HG02610 (cell line): Measurements from ENCODE around the gene IGSF11.
"Not testable (repeated sequence)": the region's sequence is repeated elsewhere in the genome, so short reads cannot be mapped to it uniquely, and the experiment has no call there.

ENCODE experiments used
- ATAC-seq: cut with Tn5 transposase; IDR thresholded peaks from one replicate; pipeline ENCODE4 v1.9.1; 2021; ENCODE audit warnings: mild to moderate bottlenecking, moderate library complexity; ENCODE audit not compliant: unreplicated experiment

Gene IGSF11, protein sequence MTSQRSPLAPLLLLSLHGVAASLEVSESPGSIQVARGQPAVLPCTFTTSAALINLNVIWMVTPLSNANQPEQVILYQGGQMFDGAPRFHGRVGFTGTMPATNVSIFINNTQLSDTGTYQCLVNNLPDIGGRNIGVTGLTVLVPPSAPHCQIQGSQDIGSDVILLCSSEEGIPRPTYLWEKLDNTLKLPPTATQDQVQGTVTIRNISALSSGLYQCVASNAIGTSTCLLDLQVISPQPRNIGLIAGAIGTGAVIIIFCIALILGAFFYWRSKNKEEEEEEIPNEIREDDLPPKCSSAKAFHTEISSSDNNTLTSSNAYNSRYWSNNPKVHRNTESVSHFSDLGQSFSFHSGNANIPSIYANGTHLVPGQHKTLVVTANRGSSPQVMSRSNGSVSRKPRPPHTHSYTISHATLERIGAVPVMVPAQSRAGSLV

DNA sequence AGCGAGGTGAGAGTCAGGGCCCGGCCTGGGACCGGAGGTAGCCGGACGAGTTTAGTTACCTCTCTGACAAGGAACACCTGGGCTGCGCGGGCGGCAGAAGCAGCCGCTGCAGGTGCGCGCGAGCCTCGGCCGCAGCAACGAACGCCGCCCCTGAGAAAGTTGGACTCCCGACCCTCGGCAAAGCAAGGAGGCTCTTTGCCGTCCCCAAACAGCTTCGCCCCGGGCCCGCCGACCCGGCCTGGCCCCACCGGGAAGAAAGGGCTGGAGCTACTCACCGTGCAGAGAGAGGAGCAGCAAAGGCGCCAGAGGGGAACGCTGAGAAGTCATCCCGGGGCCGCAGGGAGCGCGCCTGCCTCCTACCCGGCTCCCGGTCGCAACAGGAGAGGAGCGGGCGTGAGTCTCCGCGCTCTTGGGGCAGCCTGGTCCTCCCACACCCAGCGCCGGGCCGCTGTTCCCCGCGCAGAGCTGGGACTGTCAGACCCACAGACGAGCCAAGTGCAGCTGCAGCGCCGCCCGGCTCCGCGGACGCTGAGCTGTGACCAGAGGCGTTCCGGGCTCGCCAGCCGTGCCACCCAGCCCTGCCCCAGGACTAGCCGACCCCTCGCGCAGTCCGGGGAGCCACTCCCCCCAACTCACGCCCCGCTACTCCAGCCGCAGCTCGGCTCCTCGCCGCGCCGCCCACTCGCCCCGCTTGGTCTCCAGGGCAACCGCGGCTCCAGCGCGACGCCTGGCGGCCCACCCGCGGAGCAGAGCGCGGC lies at the start of gene IGSF11:
Gene IGSF11, minus strand, starts transcription at position 591 of the 758 bp plus-strand sequence. Its CDS starts 264 bp downstream, at position 327.
- peak; percentile 98 for ATAC-seq

DNA sequence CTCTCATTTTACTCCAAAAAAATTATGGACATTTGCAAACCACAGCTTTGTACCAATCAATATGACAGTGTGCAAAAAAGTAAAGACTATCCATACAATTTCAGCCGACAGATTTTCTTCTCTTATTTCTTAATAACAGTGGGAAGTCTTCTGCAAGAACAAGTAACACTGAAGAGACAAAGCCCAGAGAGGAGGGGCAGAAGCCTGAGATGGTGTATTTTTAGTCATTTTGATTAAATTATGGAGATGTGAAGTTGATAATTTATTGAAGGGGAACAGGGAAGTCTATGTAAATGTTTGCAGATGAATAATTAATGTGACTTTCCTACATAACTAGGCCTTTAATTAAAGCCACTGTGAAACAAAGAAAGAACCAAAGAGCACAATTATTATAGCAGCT lies 45.7 kb upstream of the IGSF11 start:
- ATAC-seq = no peak

DNA sequence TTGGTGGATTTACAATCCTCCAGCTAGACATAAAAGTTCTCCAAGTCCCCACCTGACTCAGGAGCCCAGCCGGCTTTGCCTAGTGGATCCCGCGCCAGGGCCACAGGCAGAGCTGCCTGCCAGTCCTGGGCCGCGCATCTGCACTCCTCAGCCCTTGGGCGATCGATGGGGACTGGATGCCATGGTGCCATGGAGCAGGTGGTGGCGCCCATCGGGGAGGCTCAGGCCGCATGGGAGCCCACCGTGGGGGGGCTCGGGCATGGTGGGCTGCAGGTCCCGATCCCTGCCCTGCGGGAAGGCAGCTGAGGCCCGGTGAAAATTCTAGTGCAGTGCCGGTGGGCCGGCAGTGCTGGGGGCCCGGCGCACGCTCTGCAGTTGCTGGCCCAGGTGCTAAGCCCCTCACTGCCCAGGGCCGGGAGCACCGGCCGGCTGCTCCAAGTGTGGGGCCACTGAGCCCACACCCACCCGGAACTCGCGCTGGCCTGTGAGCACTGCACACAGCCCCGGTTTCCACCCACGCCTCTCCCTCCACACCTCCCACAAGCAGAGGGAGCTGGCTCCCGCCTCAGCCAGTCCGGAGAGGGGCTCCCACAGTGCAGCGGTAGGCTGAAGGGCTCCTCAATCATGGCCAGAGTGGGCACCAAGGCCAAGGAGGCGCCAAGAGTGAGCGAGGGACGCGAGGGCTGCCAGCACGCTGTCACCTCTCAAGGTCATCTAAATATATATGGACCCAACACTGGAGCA lies 38.8 kb upstream of the IGSF11 start:
- ATAC-seq = no peak

DNA sequence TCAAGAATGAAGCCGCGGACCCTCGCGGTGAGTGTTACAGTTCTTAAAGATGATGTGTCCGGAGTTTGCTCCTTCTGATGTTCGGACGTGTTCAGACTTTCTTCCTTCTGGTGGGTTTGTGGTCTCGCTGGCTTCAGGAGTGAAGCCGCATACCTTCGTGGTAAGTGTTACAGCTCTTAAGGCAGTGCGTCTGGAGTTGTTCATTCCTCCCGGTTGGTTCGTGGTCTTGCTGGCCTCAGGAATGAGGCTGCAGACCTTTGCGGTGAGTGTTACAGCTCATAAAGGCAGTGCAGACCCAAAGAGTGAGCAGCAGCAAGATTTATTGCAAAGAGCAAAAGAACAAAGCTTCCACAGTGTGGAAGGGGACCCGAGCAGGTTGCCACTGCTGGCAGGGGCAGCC lies 37.8 kb upstream of the IGSF11 start:
- not testable (repeated sequence) for ATAC-seq

DNA sequence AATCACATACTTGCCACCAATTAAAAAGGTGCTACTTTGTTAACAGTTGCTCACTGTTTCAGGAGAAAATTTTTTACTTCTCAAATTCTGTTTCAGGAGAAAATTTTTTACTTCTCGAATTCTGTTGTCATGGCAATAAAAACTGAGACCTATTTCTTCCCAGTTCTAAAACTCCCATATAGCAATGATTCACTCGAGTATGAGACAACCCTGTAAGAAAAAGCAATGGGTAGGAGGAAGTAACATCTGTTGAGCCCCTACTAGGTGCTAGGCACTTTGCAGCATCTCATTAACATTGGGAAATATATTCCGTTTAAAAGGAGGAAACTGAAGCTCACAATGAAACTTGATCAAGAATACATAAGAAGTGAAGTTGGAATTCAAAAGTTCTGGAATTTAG lies 35.1 kb upstream of the IGSF11 start:
- no peak for ATAC-seq

DNA sequence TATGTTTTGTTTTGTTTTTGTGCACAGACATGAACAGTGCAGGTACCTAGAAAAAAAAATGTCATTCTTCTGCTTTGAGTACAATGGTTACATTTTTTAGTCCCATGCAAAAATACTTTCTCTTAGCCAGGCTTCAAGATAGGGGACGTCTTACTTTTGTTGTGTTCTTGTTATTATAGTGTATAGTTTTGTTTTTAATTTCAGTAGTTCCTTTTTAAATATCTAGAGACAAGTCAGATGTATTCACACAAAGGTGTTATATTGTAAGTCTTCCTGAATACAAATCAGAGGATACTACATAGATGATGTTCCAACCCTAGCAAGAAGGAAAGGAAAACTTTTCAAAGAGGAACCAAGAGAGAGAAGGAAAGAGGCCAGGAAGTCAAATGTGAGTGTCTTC lies 28.8 kb upstream of the IGSF11 start:
- ATAC-seq = peak; percentile 92

DNA sequence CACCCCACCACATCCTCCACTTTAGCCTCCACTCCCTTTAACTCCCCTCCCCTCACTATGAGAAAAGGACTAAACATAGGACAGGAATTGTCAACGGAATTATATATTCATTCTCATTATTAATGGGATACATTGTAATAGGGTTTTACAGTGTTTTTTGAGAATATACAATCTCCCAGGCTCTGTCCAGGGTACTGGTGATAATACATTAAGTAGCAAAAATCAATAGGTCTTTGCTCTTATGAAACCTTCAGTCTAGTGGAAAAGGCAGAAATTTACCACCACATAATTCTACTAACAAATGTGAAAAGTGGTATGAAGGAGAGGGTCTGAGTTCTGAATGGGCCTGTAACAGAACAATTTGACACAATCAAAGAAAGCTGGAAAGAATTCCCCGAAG lies 28.2 kb upstream of the IGSF11 start:
- no peak for ATAC-seq

DNA sequence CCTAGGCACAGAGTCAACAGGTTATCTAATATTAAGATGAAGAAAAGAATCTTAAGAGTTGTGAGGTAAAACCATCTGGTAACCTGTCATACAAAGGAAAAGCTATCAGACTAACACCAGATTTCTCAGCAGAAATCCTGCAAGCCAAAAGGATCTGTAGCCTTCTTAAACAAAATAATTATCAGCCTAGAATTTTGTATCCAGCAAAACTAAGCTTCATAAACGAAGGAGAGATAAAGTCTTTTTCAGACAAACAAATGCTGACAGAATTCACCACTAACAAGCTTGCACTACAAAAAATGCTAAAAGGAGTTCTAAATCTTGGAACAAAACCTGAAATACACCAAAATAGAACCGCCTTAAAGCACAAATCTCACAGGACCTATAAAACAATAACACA lies 9.9 kb upstream of the IGSF11 start:
- ATAC-seq = no peak

DNA sequence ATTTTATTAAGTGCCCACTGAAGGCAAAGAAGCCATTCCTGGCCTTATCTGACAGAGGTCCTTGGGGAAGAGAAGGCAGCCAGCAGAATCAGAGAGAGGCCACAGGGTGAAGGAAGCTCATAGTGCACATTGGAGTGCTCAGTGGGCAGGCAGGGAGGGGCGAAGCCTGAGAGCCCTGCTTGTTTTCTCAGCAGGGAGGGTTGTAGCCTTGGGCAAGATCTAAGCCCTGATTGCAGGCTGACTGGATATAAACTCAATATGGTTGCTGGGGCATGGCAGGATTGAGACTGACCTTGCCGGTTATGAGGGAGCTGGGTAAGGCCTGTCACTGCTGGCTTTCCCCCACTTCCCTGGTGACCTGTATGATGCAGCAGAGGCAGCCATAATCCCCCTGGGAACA lies 7.5 kb upstream of the IGSF11 start:
- no peak for ATAC-seq

DNA sequence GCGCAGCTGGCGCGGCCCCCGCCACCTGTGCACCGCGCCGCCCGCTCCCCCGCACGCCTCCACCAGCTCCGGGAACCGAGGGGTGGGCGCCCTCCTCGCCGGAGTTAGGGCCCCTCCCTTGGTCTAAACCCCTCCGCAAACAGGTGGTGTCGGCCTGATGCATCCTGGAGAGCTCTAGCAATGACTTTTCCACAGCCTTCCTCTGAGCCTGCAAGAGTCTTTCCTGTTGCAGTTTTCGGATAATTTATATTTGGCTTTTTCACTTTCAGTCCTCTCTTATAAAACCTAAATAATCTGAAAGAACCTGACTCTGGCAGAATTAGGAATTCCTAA lies 334 bp upstream of the IGSF11 start:
- ATAC-seq = no peak

DNA sequence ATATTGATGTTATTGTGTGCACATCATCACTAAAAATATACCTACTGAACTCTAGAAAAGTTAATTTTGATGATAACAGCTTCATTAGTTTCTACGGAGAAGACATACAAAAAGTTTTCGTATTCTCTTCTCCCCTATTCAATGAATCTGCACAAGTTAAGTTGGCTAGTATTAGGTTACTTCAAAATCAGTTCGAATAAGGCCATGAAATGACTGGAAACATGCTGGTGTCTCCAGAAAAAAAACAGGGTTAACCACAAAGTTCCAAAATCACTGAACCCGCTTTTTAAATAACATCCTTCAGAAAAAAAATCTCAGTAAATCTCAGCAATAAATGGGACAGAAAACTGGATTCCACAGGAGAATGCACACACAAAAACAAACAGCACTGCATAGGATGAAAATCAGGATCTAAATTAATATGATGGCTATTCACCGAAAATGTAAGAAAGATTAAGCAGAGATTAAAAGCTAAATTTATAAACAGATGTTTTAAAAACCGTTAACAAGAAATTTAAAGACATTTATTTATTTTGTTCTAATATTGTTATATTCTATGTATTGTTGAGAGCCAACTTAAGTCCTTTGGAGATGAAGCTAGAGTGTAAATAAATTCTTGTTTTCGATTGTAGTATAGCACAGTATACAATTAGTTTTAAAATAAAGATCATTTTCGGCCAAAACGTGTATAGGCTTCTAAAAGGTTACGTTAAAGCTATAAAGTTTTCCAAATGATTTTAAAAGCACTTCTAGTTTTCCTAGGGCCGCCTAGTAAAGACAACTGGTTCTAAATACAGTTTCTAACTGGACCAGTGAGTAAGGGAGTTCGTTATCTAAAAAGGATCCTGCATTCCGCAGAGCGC lies 1.0 kb downstream of the IGSF11 start:
- ATAC-seq = no peak

DNA sequence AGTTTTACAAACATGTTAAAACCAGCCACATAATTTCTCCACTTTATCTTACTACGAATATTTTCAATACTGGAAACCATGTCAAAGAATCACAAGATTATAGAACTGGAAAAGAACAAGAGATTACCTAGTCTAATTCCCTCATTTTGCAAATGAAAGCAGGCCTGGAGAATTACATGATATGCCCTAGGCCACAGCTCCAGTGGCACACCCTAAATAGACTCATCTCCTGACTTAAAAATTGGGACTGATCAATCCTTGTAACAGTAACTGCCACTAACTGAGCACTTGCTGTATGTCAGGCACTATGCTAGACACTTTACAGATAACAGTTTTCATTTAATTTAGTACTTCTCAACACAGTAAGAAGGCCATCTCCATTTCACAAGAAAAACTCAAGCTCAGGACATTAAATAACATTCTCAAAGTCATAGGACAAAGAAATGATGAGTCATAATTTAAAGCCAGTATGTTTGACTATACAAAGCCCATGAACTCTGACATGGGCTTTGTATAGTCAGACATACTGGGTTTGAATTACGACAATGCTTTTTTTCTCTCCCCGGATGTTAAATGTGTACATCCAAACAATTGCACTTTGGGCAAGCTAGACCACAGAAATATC lies 9.4 kb downstream of the IGSF11 start:
- ATAC-seq = no peak

DNA sequence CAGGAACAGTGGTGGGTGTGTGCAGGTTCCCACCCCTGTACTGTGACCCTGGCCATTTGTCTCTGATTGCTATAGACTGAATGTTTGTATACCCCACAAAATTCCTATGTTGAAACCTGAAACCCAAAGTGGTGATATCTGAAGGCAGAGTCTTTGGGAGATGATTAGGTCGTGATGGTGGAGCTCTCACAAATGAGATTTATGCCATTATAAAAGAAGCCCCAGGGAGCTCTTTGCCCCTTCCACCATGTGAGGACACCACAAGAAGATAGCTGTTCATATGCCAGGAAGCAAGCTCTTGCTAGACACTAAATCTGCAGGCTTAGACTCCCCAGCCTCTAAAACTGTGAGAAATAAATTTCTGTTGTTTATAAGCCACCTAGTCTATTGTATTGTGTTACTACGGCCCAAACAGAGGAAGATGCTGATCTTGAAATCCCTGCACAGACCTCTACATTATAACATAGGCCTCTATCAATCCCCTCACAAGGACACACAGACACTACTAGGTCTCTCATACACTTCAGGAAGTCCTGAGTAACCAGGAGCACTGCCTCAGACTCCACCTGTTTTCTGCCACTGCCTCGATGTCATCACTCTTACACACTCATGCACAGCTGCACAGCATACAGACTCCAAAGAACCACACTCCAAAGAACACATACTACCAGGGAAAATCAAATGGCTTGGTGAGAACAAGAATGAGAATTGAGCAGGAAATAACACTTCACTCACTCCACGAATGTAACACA lies 14.7 kb downstream of the IGSF11 start:
- ATAC-seq = no peak

DNA sequence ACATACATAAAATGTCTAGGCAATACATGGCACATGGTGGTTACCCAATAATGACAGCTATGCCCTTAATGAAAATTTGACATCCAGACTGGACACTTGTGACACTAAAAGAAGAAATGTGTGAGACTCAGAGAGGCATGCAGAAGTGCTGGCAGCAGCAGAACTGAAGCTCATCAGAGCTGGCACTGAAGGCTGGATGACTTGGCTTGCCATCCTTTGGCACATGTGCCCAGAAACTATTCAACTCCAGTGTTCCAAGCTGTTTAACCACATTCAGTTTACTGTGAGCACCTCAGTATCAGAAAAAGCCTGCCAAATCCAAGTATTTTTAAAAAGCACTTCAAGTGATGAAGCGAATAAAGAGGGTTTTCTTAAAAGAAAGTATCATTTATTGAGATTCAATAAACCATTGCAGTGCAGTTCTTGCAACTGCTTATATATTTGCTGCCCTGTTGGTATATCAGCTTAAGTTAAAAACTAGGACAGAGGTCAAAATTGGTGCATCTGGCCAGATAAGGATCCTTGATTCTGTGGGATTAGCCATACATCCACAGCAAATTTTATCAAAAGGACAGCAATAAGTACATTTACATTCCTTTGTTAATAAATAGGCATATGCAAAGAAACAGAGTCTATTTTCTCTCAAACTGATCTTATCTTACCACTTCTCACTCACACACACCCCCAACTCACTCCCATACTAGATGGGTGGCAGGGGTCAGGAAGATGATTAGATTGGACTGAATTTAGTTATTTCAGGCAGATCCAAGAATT lies 15.8 kb downstream of the IGSF11 start:
- no peak for ATAC-seq

DNA sequence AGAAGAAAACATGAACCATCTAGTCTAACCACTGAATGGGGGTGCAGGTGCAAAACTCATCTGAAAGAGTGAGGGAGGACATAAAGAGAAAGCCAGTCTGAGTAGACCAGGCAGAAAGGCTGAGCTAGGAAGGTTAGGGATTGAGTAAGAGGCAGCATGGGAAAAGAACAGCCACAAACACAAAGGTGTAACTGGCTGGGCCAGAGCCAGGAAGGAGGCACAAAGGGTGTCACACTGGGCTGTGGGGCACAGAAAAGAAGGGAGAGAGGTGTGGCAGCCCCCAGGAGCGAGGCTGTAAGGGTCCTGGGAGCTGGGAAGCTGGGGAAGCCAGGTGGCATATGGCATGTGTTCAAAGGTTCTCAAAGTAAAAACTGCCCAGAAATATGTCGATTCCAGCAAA lies 18.7 kb downstream of the IGSF11 start:
- ATAC-seq = no peak

DNA sequence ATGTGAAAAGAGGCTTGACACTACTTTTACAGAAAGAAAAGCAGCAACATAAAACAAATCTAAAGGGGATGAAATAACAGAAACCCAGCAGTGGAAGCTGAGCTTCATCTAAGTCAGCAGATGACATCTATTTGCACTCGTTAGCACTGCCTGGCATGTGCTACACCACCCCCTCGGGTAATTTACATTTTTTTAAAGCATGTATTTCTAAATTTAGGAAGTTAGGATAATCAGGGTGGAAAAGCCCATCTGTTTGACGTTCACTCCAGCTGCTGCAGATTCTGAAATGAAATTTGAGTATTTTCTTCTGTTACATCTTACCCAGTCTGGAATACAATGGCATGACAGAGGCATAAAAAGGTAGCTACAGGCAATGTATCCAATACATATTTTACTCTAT lies 20.7 kb downstream of the IGSF11 start:
- ATAC-seq = no peak

DNA sequence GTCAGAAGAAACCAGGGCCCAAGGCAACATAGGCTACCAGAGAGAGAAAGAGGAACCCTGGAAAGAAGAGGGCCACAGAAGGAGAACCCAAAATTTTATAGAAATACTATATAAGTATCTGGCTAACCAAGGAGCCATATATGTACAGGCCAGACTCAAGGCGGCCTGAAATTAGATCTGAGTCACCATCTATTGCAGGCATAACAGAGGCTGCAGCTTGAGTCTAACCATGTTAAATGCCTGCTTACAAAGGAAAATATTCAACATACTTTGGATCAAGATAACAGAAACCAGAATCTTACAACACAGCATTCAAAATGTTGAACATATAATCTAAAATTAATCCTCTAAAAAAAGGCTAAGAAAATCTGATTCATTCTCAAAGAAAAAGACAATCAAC lies 23.1 kb downstream of the IGSF11 start:
- no peak for ATAC-seq

DNA sequence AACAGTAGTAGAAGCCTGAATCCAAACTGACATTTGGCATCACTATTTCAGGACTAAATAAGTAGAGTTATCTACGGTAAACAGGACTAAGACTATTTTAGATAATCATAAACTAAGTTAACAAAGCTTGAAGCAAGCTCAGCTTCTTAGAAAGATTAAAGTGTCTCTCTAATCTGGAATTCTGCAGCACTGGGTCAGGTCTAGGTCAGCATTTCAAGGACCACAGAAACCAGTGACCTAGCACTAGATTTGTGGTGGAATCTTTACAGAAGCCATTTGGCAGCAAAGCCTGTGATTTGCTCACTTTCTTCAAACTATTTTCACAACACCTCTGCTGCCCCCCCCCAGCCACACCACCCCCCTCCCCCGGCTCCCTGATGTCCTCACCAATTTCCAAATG lies 37.5 kb downstream of the IGSF11 start:
- ATAC-seq = no peak

DNA sequence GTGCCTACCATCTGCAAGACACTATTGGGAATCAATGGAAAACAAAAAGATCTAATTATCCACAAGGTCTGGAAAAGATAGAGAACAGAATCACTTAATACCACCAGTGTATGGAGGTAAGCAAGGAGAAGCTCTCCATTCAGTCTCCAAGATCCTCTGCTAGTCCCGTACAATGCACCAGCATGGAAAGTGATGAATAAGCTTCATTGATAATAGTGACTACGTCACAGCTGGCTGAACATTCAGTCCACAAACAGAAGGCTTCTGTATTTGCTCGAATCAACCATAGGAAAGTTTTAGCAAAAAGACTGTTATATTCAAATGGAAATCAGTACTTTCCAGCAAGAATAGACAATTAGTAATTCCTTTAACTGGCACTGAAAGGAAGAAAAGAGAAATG lies 42.9 kb downstream of the IGSF11 start:
- no peak for ATAC-seq
